Hepatocyte (in vitro differentiated cells): ENCODE measurements around the gene DR1.

Source experiments
- EZH2 ChIP-seq: fragments of 200-600 bp; sonication (generic); IDR thresholded peaks from 2 replicates; pipeline ENCODE4 v1.6.1; 2016; ENCODE audit warnings: antibody characterized with exemption, mild to moderate bottlenecking, borderline replicate concordance
- TF ChIP-seq, protein P1 (sequence below): fragments of 200-600 bp; sonication (generic); IDR thresholded peaks from 2 replicates; pipeline ENCODE4 v1.5.1; 2016; ENCODE audit warnings: antibody characterized with exemption, mild to moderate bottlenecking; ENCODE audit not compliant: poor library complexity

DNA sequence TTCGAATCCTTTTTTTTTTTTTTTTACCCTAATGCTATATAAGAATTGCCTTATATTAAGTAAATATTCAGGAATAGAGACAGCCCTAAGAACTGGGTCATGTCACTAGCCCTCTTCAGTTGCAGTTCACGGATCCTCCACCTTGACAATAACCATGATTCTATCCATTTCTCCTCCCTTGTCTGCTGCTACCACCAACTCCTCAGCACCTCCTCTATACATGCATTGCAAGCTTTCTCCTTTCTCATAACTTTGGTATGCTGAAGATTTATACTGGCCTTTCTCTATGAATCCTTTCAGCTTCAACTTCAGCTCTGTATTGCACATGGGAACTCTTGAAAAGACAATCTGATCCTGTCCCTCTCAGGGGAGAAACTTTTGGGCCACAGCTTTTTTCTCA, 14.3 kb upstream of the DR1 start:
- TF ChIP-seq, protein P1, sequence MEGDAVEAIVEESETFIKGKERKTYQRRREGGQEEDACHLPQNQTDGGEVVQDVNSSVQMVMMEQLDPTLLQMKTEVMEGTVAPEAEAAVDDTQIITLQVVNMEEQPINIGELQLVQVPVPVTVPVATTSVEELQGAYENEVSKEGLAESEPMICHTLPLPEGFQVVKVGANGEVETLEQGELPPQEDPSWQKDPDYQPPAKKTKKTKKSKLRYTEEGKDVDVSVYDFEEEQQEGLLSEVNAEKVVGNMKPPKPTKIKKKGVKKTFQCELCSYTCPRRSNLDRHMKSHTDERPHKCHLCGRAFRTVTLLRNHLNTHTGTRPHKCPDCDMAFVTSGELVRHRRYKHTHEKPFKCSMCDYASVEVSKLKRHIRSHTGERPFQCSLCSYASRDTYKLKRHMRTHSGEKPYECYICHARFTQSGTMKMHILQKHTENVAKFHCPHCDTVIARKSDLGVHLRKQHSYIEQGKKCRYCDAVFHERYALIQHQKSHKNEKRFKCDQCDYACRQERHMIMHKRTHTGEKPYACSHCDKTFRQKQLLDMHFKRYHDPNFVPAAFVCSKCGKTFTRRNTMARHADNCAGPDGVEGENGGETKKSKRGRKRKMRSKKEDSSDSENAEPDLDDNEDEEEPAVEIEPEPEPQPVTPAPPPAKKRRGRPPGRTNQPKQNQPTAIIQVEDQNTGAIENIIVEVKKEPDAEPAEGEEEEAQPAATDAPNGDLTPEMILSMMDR, result no peak
- no peak for TF ChIP-seq EZH2
